Glutamatergic neuron (in vitro differentiated cells): ENCODE results near the gene IFT74. TPM values are rescaled to one million over a fixed set of nuclear protein-coding genes. Genes with fewer than 3 reads are reported as not detected.

Source experiments
- DNase-seq: peaks from one replicate; pipeline ENCODE4 v3.0.0; 2022
- H3K27ac Mint-ChIP-seq: one replicate; pipeline ENCODE4 v1.8.0; 2020; ENCODE audit warnings: mild to moderate bottlenecking, mixed read lengths, inconsistent platforms; ENCODE audit not compliant: unreplicated experiment
- H3K27me3 Mint-ChIP-seq: one replicate; pipeline ENCODE4 v1.8.0; 2020; ENCODE audit warnings: mild to moderate bottlenecking, moderate library complexity, mixed read lengths, inconsistent platforms; ENCODE audit not compliant: unreplicated experiment
- H3K36me3 Mint-ChIP-seq: one replicate; pipeline ENCODE4 v1.8.0; 2020; ENCODE audit warnings: mild to moderate bottlenecking, mixed read lengths, inconsistent platforms; ENCODE audit not compliant: unreplicated experiment
- H3K4me1 Mint-ChIP-seq: one replicate; pipeline ENCODE4 v1.8.0; 2020; ENCODE audit warnings: mild to moderate bottlenecking, low read depth, mixed read lengths, inconsistent platforms; ENCODE audit not compliant: unreplicated experiment
- H3K4me3 Mint-ChIP-seq: one replicate; pipeline ENCODE4 v1.8.0; 2020; ENCODE audit warnings: mild to moderate bottlenecking, mixed read lengths, inconsistent platforms; ENCODE audit not compliant: unreplicated experiment
- H3K9me3 Mint-ChIP-seq: one replicate; pipeline ENCODE4 v1.8.0; 2020; ENCODE audit warnings: mild to moderate bottlenecking, moderate library complexity, mixed read lengths, inconsistent platforms; ENCODE audit not compliant: unreplicated experiment
- long read RNA-seq: library from polyadenylated mRNA; unstranded; transcript quantifications from one replicate; pipeline ENCODE4 v2.0.0, GENCODE V29; 2020; ENCODE audit not compliant: unreplicated experiment
- total RNA-seq: library from RNA; stranded (reverse); fragmentation: NEBNext Ultra II Directional; extraction: Animal tissue kit (Norgen Biotek cat#: 25700); gene quantifications from one replicate; pipeline ENCODE4 v1.2.1, GENCODE V29; 2021; ENCODE audit not compliant: unreplicated experiment
- TF ChIP-seq, protein P1 (sequence below): fragments of 200-600 bp; sonication (generic); IDR thresholded peaks from one replicate; pipeline ENCODE4 v1.5.0; 2021; ENCODE audit not compliant: partially characterized antibody, unreplicated experiment

The IFT74 gene
- 6.0 TPM for total RNA-seq
- long read RNA-seq, partial matches to known transcripts = 0 of 6 reads
- long read RNA-seq, other reads (novel, unspliced or antisense) = 3 of 6 reads

DNA sequence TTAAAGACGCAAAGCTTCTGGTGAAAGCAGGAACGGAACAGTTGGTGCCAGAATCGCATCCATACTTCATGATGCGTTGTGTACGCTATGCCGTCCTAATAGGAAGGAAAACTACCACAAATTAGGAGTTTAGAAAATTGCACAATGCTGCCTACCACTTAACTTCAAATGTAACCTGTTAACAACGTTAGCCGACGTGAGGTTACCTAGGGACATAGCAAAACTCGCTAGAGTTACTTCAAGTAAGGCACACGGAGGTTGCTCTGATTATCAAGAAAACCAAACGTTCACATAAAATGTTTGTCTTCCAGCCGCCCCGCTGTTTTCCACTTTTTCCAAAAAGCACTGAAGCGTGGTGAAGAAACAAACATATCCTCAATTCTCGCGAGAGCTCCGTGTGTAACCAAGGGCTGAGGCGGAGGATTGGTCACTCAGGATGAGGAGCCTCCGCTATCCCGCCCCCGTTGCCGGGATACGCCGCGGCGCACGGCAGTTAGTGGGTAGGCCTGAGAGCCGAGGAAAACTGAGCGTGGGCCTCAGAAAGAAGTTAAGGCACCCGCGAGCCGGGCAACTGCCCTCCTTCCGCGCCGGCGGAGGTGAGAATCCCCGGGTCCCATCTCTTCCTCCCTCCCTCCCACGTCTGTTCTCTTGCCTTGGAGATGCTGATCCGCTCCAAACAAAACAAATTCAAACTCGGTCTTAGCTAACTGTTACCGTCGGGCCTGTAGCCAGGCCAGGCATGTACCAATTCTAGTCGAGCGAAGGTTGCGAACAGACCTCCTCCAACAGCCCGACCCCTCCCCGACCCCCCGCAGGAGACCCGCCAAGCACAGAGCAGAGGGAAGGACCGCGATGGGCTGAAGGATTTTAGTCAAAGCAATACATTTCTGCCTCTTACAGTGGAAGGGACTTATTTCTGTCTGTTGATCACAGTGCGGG, at the start of gene IFT74:
Gene IFT74, plus strand, starts transcription at position 492 of the 939 bp plus-strand sequence. CDS start 5,556 bp downstream, outside the sequence.
- H3K4me1 Mint-ChIP-seq = peaks cover 15% of the 10 kb centered on the region
- H3K27ac Mint-ChIP-seq = peak within 1 kb of the TSS; percentile 95
- no peaks in the 10 kb centered on the region for H3K9me3 Mint-ChIP-seq
- H3K4me3 Mint-ChIP-seq = peak within 1 kb of the TSS; percentile 93
- H3K36me3 Mint-ChIP-seq = no peaks in the 10 kb centered on the region
- TF ChIP-seq, protein P1, sequence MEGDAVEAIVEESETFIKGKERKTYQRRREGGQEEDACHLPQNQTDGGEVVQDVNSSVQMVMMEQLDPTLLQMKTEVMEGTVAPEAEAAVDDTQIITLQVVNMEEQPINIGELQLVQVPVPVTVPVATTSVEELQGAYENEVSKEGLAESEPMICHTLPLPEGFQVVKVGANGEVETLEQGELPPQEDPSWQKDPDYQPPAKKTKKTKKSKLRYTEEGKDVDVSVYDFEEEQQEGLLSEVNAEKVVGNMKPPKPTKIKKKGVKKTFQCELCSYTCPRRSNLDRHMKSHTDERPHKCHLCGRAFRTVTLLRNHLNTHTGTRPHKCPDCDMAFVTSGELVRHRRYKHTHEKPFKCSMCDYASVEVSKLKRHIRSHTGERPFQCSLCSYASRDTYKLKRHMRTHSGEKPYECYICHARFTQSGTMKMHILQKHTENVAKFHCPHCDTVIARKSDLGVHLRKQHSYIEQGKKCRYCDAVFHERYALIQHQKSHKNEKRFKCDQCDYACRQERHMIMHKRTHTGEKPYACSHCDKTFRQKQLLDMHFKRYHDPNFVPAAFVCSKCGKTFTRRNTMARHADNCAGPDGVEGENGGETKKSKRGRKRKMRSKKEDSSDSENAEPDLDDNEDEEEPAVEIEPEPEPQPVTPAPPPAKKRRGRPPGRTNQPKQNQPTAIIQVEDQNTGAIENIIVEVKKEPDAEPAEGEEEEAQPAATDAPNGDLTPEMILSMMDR = no peak
- peak; percentile 95 for DNase-seq
- H3K27me3 Mint-ChIP-seq = no peaks in the 10 kb centered on the region

DNA sequence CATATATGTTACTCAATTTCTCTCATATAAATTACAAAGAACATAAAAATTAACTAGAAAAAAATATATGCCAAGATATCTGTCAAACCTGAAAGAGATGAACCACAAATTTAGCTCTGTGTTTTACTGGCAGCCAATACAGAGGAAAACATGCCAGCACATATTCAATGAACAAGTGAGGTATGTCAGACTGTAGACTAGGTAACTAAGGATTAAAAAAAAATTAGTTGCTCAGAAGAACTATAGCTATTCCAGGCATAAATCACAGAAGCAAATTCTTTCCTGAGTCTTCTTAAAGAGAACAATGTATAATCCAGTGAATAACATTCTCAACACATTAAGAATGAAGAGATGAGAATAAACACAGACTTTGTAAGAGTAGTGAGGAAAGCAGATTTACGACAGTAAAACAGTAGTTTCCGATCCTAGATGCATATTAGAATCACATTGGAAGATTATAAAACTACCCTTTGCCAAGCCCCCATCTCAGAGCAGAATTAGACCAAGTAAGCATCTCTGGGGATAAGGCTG, 43.0 kb upstream of the IFT74 start:
- Mint-ChIP-seq H3K4me3 (no peak overlapping the region), H3K9me3 (no peaks in the 10 kb centered on the region), H3K27me3 (no peaks in the 10 kb centered on the region), H3K36me3 (no peaks in the 10 kb centered on the region), H3K27ac (no peak overlapping the region), H3K4me1 (no peaks in the 10 kb centered on the region)
- no peak for DNase-seq
- TF ChIP-seq, protein P1 = no peak

DNA sequence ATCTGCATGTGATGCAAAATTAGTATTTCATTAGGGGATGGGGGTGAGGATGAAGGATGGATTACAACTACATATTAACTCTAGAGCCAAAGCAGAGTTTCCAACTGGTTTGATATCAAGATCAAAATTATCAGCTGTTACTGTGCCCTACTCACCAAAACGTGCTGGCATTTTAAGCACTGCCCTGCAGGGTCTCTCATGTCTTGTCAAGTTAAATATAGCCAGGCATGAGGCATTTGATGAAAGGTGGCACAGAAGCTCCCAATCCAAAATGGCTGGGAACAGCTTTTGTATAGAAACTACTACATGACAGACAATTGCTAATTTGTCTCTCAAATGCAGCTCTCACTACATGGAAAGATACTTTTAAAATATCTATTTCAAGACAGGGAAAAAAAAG, 36.5 kb upstream of the IFT74 start:
- TF ChIP-seq, protein P1 = no peak
- no peak for DNase-seq
- no peaks in the 10 kb centered on the region for H3K36me3 Mint-ChIP-seq
- H3K4me1 Mint-ChIP-seq = no peaks in the 10 kb centered on the region
- peaks cover 2% of the 10 kb centered on the region for H3K9me3 Mint-ChIP-seq
- no peak overlapping the region for H3K4me3 Mint-ChIP-seq
- no peak overlapping the region for H3K27ac Mint-ChIP-seq
- H3K27me3 Mint-ChIP-seq = no peaks in the 10 kb centered on the region

DNA sequence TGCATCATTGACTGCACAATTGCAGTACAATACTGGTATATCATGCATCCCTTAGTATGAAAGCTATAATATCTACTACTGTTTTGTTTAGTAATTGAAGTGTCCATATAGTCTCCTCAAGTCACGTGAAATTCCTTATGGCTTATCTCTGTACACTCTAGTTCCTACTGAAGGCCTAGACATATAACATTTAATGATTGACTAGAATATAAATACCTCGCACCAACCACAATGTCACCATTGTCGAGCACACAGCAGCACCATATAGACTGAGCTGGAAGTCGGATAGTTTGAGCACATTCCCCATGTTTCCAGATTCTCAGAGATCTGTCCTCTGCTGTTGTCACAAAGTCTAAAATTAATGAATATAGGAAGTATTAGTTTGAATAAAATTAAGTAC, 30.6 kb upstream of the IFT74 start:
- H3K36me3 Mint-ChIP-seq = no peaks in the 10 kb centered on the region
- no peak overlapping the region for H3K4me3 Mint-ChIP-seq
- TF ChIP-seq, protein P1 = no peak
- no peaks in the 10 kb centered on the region for H3K27me3 Mint-ChIP-seq
- no peak for DNase-seq
- no peak overlapping the region for H3K27ac Mint-ChIP-seq
- H3K4me1 Mint-ChIP-seq = no peaks in the 10 kb centered on the region
- H3K9me3 Mint-ChIP-seq = no peaks in the 10 kb centered on the region
